GM19455 (cell line): ENCODE data around the gene TARBP2.
A peak's percentile ranks its signal among the peaks of the same experiment; 100 is the strongest.
"Not testable (repeated sequence)": the region's sequence is repeated elsewhere in the genome, so short reads cannot be mapped to it uniquely, and the experiment has no call there.

Experiments
- ATAC-seq: cut with Tn5 transposase; IDR thresholded peaks from one replicate; pipeline ENCODE4 v1.9.1; 2021; ENCODE audit not compliant: unreplicated experiment

Gene TARBP2

GRCh38 chr12:53513712-53514410 is 12.8 kb downstream of the TARBP2 start:
- no peak for ATAC-seq

- no peak for ATAC-seq
Measured at GRCh38 chr12:53514628-53515290, 13.7 kb downstream of the TARBP2 start.

DNA sequence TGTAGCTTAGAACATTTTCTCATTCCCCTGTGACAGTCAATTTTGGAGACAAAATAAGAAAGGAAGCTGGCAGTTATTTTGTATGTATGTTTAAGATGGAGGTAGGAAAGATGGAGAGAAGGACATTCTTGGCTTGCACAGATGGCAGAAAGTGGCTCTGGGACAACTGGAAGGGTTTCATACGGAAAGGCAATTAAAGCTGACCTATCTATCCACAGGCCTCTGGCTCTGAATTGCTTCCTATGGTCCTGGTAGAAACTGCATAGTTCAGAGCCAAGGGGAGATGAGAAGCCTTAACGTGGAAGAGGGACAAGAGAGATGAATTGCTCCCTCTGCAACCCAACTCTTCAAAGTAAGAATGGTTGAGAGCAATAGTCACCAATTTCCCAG is 14.2 kb downstream of the TARBP2 start:
- ATAC-seq: no peak

DNA sequence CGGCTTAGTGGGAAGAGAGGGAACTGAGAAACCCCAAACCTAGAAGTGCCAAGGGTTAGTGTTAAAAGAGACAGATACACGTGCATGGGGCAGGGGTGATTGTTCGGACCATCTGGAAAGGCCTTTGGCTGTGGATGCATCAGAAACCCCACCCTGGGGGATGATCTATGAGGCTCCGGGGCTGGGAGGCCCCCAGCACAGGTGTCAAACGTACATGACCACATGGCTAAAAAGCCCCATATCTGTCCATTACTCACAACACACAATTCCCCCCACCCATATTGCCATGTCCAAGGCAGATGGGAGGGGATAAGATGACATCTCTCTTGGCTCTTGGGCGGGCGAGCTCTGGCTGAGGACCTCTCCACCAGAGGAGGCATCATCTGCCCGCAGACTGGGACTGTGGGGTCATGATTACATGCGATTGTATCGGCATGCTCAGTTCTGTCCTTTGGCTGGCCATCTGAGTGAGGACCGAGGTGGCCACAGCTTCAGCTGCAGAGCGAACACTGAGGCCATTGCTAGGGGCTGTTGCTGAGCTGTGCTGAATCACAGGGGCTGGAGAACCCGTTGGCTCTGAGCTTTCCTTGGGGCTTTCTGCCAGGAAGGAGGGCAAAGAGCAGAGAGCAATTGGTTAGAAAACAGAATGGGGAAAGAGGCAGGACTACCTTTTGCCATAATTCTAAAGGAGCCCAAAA is 15.8 kb downstream of the TARBP2 start:
- no peak for ATAC-seq

GRCh38 chr12:53518381-53518780 is 17.3 kb downstream of the TARBP2 start:
- ATAC-seq: no peak

DNA sequence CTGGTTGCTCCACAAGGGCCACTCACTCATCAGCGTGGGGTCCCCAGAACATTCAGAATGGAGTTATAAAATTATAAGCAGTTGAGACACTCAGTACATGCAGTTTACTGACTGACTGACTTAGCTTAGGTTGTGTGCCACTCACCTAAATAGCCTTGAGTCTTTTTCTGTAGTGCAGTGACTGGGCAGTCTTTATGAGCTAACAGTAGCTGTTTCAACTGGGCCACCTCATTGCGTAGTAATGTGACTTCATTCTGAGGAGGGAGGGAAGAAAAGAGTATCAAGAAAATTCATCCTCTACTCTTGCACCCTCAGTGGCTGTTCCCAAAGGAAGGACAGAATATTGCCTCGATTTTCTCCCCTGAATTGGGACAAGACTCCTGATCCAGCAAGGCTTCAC is 22.0 kb downstream of the TARBP2 start:
- ATAC-seq: no peak

DNA sequence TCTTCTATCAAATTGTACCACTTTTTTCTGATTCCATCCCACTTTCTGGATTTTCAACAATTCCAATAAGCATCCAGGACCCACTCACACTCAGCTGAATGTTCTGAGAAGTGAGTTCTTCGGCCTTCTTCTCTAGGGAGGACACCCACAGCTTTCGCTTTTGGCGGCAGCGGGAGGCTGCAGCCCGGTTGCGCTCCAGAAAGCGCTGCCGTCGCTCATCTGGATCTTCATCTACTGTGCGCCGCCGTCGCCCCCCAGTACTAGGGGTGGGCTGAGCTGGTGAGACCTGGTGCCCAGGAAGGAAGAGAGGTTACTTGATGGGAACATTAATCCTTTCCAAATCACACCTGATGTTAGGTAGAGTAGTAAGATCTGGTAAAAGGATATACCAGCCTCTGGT is 23.4 kb downstream of the TARBP2 start:
- ATAC-seq: no peak

- no peak for ATAC-seq
Measured at GRCh38 chr12:53530061-53530460, 29.0 kb downstream of the TARBP2 start.

GRCh38 chr12:53530920-53531319 is 29.8 kb downstream of the TARBP2 start:
- no peak for ATAC-seq

DNA sequence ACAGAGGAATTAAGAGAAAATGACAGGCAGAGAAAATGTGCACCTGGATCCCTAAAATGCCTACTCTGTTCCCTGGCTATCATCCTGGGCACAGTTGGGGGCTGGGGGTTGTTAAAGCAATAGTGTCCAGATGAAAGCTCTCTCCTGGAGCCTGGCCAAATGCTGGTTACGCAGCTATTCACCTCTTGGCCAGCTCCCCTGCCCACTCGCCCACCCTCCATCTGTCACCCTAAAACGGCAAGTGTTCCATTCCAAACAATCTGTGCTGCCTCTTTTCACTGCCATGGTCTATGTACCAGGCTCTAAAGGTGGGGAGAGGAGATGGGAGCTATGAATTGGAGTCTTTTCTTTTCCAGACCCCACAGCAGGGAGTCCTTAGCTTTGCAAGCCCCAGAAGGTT is 30.9 kb downstream of the TARBP2 start:
- no peak for ATAC-seq

DNA sequence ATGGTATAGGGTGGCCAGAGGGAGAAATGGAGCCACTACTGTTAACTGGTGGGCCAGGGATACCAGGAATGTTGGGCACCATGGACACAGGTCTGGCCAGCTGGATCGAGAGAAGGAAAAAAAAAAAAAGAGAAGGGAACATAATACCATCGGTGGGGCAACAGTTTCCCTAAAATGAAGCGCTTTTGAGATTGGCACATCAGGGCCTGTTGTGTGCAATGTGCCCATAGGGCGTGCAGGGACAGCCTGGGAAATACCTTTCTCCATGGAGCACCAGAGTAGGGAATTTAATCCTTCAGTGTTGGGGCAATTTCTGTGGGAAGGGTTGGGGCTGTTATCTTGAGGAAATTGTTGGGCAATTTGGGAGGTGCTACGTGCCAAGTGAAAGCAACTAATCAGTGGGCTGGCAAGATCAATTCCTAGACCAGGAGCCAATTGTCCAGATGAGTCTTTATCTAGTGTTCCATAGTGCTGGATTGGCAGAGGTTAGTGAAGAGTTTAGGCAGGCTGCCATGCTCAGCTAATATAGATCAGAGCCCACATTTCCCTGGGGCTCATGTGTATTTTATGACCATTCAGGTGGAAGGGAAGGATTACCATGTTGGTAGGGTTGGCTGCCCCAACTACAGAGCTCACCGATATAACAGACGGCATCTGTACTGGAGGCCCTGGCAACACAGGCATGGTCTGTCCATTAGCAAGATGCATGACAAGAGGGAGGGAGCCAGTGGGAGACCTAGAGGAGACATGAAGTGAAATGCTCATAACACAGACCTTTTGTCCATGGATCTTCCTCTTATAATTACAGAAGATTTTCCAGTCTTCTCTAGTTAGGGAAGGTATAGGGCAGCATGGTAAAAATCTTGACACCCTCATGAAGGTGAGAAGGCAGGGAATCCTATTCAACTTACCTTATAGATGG is 31.7 kb downstream of the TARBP2 start:
- no peak for ATAC-seq

GRCh38 chr12:53533471-53533870 is 32.4 kb downstream of the TARBP2 start:
- ATAC-seq: no peak

DNA sequence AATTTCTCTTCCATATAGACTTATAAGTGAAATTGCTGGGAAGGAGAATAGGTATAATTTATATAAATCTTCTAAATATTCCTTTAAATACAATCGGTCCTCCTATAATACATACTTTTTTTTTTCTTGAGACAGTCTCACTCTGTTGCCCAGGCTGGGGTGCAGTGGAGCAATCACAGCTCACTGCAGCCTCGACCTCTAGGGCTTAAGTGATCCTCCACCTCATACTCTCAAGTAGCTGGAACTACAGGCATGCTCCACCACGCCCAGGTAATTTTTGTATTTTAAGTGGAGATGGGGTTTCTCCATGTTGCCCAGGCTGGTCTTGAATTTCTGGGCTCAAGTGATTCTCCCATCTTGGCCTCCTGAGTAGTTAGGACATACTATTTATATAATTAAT is 35.9 kb downstream of the TARBP2 start:
- no peak for ATAC-seq

- ATAC-seq: no peak
Measured at GRCh38 chr12:53538209-53538689, 37.2 kb downstream of the TARBP2 start.

GRCh38 chr12:53539526-53539925 is 38.4 kb downstream of the TARBP2 start:
- ATAC-seq: no peak

DNA sequence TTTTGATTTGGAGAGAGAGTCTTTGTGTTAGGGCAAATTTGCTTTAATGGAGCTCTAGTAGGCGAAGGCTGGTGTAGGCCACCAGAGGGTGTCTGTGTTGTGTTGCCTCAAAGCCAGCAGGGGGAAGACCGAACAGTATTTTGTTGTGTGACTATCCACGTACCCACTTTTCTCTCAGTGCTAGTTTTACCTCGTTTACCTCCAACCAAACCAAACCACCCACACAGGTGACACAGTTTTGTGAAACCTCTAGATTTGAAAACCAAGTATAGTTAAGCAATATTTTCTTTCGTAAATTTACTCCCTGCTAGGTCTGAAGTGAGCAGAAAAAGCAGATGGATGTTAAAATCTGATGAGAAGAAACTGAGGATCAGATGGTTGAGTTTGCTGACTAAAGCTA is 42.5 kb downstream of the TARBP2 start:
- ATAC-seq: peak; percentile 80

GRCh38 chr12:53548354-53548753 is 47.3 kb downstream of the TARBP2 start:
- not testable (repeated sequence) for ATAC-seq

DNA sequence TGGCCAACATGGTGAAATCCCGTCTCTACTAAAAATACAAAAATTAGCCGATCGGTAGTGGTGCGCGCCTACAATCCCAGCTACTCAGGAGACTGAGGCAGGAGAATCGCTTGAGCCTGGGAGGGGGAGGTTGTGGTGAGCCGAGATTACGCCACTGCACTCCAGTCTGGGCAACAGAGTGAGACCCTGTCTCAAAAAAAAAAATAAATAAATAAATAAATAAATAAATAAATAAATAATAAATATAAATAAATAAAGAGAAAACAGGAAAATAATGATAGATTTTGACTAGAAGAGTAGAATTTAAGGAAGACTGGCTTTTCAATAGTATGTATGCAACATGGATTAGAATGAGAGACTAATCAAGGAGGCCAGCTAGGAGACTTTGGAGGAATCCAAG is 49.0 kb downstream of the TARBP2 start:
- ATAC-seq: not testable (repeated sequence)

DNA sequence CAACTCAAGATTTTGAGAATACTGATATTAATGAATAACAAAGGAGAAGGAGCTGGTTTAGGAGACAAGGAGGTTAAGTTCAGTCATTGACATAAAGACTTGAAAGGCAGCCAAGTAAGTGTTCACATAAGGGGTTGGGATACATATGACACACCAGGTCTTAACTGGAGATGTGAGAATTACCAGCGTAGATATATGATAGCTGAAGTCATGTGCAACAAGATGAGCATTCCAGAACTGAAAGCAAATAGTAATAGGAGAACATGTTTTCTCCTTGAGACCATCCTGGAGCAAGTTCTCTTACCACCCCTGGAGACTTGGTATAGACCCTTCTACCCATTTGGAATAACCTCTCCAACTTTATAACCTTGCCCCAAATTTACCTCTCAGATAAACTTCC is 49.5 kb downstream of the TARBP2 start:
- no peak for ATAC-seq

GRCh38 chr12:53551889-53552291 is 50.8 kb downstream of the TARBP2 start:
- ATAC-seq: no peak
